ENCODE results near the gene GCG. TPM values are rescaled to one million over a fixed set of nuclear protein-coding genes. Genes with fewer than 3 reads are reported as not detected.

Gene GCG
- total RNA-seq, 4 donors from 2014 or later = not detected

- TF ChIP-seq, protein P1, sequence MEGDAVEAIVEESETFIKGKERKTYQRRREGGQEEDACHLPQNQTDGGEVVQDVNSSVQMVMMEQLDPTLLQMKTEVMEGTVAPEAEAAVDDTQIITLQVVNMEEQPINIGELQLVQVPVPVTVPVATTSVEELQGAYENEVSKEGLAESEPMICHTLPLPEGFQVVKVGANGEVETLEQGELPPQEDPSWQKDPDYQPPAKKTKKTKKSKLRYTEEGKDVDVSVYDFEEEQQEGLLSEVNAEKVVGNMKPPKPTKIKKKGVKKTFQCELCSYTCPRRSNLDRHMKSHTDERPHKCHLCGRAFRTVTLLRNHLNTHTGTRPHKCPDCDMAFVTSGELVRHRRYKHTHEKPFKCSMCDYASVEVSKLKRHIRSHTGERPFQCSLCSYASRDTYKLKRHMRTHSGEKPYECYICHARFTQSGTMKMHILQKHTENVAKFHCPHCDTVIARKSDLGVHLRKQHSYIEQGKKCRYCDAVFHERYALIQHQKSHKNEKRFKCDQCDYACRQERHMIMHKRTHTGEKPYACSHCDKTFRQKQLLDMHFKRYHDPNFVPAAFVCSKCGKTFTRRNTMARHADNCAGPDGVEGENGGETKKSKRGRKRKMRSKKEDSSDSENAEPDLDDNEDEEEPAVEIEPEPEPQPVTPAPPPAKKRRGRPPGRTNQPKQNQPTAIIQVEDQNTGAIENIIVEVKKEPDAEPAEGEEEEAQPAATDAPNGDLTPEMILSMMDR (IDR thresholded peaks at IDR 0.05; ENCODE audit: low read depth) = no peak
Observed at GRCh38 chr2:162114271-162114670, 37.8 kb downstream of the GCG start.

DNA sequence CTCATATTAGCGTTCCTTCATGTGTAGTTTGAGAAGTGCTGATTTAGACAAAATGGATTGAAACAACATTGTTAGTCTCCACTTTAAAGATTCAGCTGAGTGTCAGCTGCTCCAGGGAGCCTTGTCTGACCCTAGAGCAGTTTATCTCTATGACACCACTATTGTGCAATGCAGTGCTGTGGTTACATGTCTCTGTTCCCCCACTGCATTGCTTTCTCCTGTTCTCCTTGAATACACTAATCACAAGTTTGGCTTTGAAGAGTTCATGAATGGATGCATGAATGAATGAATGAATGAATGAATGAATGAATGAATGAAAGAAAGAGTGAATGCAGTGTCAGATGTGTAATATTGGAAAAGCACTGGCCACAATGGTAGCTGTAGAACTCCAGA lies 38.3 kb downstream of the GCG start:
- TF ChIP-seq, protein P1 (IDR thresholded peaks at IDR 0.05; ENCODE audit: low read depth) = no peak

DNA sequence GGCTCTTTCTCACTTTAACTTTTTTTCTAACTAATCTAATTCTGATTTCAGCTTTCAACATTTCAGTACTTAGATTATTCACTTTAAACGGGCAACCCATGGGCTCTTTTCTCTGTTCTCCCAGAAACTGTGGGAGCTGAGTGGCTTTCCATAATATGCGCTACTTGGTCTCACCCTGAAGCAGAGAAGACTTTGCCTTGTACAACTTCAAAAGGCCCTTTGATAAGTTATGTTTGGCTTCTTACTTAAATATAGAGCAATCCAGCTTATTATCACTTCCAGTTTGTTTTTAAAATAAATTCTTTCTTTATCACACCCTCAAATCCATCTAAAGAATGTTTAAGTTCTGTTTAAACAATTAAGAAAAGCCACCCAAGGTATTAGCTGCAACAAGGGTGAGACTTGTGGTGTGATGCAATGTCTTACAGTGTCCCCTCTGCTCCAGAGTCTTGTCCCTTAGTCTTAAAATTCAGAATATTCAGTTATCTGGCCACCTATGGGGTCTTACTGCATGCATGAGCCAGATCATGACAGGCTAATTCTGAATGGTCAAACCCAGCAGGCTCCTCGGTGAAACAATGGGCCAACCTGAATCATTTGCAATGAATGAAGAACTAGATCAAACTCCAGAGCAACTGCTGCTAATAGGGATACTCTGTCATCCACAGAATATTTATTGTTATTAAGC lies 38.8 kb downstream of the GCG start:
- TF ChIP-seq, protein P1 (IDR thresholded peaks at IDR 0.05; ENCODE audit: low read depth) = no peak

DNA sequence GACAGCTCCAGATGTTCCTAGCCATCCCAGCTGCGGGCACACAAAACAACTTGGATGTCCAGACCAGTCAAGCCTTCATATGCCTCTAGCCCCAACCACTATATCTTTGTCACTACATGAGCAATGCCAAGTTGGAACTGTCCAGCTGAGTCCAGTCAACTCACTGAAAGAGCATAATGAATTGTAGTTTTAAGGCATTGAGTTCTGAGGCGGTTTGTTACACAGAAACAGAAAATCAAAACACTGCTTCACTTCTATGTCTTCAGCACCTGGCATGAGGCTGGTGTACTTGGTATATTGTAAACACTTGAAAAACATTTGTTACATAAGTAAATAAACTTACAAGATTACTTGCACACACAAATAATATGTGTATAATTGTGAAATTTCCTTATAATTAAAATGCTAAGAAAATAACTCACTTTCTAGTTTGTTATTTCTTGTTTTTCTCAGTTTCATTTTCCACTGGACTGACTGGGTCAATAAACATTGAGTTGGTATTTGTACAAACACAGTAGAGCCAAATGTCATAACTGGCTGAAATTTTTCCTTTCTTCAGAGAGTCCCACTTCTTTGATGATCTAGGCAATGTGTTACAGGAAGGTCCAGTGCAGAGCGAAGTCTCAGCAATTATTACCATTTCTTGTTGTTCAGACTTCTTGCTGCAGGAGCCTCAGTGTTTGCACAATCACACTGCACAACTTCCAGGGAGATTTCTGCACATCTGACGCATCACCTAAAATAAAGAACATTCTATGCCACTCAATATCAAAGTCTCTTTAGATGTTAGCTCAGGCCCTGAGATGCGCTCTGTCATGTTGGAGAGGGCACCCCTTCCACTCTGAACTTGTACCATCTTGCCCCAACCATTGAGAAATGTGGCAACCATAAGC lies 39.8 kb downstream of the GCG start:
- TF ChIP-seq, protein P1 (IDR thresholded peaks at IDR 0.05; ENCODE audit: low read depth) = no peak

GRCh38 chr2:162107361-162107901 lies 44.6 kb downstream of the GCG start:
- TF ChIP-seq, protein P1 (IDR thresholded peaks at IDR 0.05; ENCODE audit: low read depth) = no peak

GRCh38 chr2:162106746-162107145 lies 45.3 kb downstream of the GCG start:
- TF ChIP-seq, protein P1 (IDR thresholded peaks at IDR 0.05; ENCODE audit: low read depth) = no peak

- TF ChIP-seq, protein P1 (IDR thresholded peaks at IDR 0.05; ENCODE audit: low read depth) = no peak
Observed at GRCh38 chr2:162106146-162106551, 45.9 kb downstream of the GCG start.

All from subcutaneous adipose tissue (tissue), 4 donors.